Lung (tissue), 12 donors: Measurements from ENCODE around the gene STK24. TPM values are rescaled to one million over a fixed set of nuclear protein-coding genes. Genes with fewer than 3 reads are reported as not detected.

Experiments used
- ATAC-seq: fragments of 200-7000 bp; cut with Tn5 transposase; one replicate; pipeline ENCODE4 v1.9.1; 2020; ENCODE audit warnings: moderate number of reproducible peaks; ENCODE audit not compliant: insufficient read depth, low FRiP score
- DNase-seq, 3 donors: peaks; one replicate each; pipeline ENCODE4 v3.0.0-alpha.2; 2013 to 2017
- H3K27ac ChIP-seq, 2 donors: one replicate each; pipeline ENCODE4 v1.5.1; 2013; ENCODE audit warnings: mild to moderate bottlenecking in 2 of 2, moderate library complexity in 2 of 2, control low read depth in 1 of 2, inconsistent platforms in 1 of 2, low read depth in 1 of 2, low read length in 1 of 2
- H3K27me3 ChIP-seq, 3 donors: one replicate each; pipeline ENCODE4 v1.5.1; 2013; ENCODE audit warnings: low read length in 2 of 3; ENCODE audit not compliant: control insufficient read depth in 3 of 3, insufficient read depth in 3 of 3
- H3K36me3 ChIP-seq, 4 donors: one replicate each; pipeline ENCODE4 v1.5.1; 2013; ENCODE audit warnings: low read length in 4 of 4, mild to moderate bottlenecking in 1 of 4, moderate library complexity in 1 of 4; ENCODE audit not compliant: control insufficient read depth in 4 of 4, insufficient read depth in 4 of 4
- H3K4me1 ChIP-seq, 5 donors: one replicate each; pipeline ENCODE4 v1.5.1; 2013; ENCODE audit warnings: low read length in 5 of 5, mild to moderate bottlenecking in 2 of 5, moderate library complexity in 1 of 5; ENCODE audit not compliant: control insufficient read depth in 5 of 5, insufficient read depth in 5 of 5
- H3K4me3 ChIP-seq: one replicate; pipeline ENCODE4 v1.5.1; 2013; ENCODE audit warnings: mild to moderate bottlenecking, control low read depth, moderate library complexity
- H3K9ac ChIP-seq, 2 donors: one replicate each; pipeline ENCODE4 v1.5.1; 2013; ENCODE audit warnings: low read length in 2 of 2, control low read depth in 1 of 2; ENCODE audit not compliant: insufficient read depth in 1 of 2
- H3K9me3 ChIP-seq, 4 donors: one replicate each; pipeline ENCODE4 v1.5.1; 2013; ENCODE audit warnings: low read length in 3 of 4, mild to moderate bottlenecking in 1 of 4, moderate library complexity in 1 of 4; ENCODE audit not compliant: control insufficient read depth in 4 of 4, insufficient read depth in 3 of 4
- WGBS, 2 donors: extraction: QIAGEN DNeasy Blood & Tissue Kit; methylation state at CpG; one replicate each; pipeline ENCODE4 v1.1.7; 2013; 5-methylcytosine and 5-hydroxymethylcytosine counted together
- polyA plus RNA-seq, 2 donors: library from polyadenylated mRNA; stranded (reverse); fragments of 200-250 nt; gene quantifications; one replicate each; pipeline ENCODE4 v1.2.1, GENCODE V29; 2013
- total RNA-seq, 2 donors: library from RNA; depleted of rRNA in 1 of 2; stranded (reverse); fragments of >200 nt in 1 of 2; gene quantifications; one replicate each; pipeline ENCODE4 v1.2.1, GENCODE V29; 2014 to 2021
- TF ChIP-seq, protein P1 (sequence below): IDR thresholded peaks from 2 replicates; pipeline ENCODE4 v1.5.1; 2012; ENCODE audit warnings: mild to moderate bottlenecking; ENCODE audit errors: control extremely low read depth, extremely low read depth
- donor health status: control.
- donor health status: control.
- donor health status: Bipolar disorder and iron deficiency.
- donor health status: healthy.
- donor health status: DM: yes; HTN: yes; CAD: no.

The STK24 gene
- total and polyA plus RNA-seq, 4 donors: 38.0 to 102 (median 64.5) TPM

- no peaks in the 10 kb centered on the region for H3K9me3 ChIP-seq
- peaks cover 11 to 36% (median 22%) of the 10 kb centered on the region in 5 donors for H3K4me1 ChIP-seq
- DNase-seq (peak in 1 of 3 donors; percentile 39), ATAC-seq (no peak)
- no peak overlapping the region for H3K9ac ChIP-seq
- TF ChIP-seq, protein P1, sequence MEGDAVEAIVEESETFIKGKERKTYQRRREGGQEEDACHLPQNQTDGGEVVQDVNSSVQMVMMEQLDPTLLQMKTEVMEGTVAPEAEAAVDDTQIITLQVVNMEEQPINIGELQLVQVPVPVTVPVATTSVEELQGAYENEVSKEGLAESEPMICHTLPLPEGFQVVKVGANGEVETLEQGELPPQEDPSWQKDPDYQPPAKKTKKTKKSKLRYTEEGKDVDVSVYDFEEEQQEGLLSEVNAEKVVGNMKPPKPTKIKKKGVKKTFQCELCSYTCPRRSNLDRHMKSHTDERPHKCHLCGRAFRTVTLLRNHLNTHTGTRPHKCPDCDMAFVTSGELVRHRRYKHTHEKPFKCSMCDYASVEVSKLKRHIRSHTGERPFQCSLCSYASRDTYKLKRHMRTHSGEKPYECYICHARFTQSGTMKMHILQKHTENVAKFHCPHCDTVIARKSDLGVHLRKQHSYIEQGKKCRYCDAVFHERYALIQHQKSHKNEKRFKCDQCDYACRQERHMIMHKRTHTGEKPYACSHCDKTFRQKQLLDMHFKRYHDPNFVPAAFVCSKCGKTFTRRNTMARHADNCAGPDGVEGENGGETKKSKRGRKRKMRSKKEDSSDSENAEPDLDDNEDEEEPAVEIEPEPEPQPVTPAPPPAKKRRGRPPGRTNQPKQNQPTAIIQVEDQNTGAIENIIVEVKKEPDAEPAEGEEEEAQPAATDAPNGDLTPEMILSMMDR: no peak
- WGBS, 2 donors: 41 to 42% methylated on average over 6 of the region's 6 CpGs
- no peaks in the 10 kb centered on the region for H3K27me3 ChIP-seq
- H3K27ac ChIP-seq: no peak overlapping the region
- no peak overlapping the region for H3K4me3 ChIP-seq
- H3K36me3 ChIP-seq: no peaks in the 10 kb centered on the region
Observed at GRCh38 chr13:98563071-98563470, 13.8 kb downstream of the STK24 start.

DNA sequence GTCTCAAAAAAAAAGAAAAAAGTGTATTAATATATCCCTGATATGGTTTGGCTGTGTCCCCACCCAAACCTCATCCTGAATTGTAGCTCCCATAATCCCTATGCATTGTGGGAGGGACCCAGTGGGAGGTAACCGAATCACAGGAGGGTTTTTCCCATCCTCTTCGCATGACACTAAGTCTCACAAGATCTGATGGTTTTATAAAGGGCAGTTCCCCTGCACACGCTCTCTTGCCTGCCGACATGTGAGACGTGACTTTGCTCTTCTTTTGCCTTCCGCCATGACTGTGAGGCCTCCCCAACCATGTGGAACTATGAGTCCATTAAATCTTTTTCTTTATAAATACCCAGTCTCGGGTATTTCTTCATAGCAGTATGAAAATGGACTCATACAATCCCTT, 17.7 kb downstream of the STK24 start:
- TF ChIP-seq, protein P1: no peak
- Histone ChIP-seq H3K9me3 (no peaks in the 10 kb centered on the region), H3K36me3 (no peaks in the 10 kb centered on the region), H3K27ac (no peak overlapping the region), H3K9ac (no peak overlapping the region), H3K4me3 (no peak overlapping the region), H3K27me3 (no peaks in the 10 kb centered on the region), H3K4me1 (peaks cover 6 to 23% (median 13%) of the 10 kb centered on the region in 5 donors)
- no peak for DNase-seq
- ATAC-seq: no peak
- WGBS, 2 donors: 93 to 95% methylated on average over 7 of the region's 7 CpGs

GRCh38 chr13:98557937-98558792, 18.7 kb downstream of the STK24 start:
- H3K4me1 ChIP-seq: peaks cover 6 to 22% (median 11%) of the 10 kb centered on the region in 5 donors
- 61 to 68% methylated on average over 10 of the region's 10 CpGs for WGBS, 2 donors

More at GRCh38 chr13:98557937-98558792, 18.7 kb downstream of the STK24 start:
- Histone ChIP-seq H3K9ac (peak overlapping the region in 1 of 2 donors; percentile 39), H3K4me3 (no peak overlapping the region), H3K27me3 (no peaks in the 10 kb centered on the region), H3K9me3 (no peaks in the 10 kb centered on the region), H3K27ac (no peak overlapping the region), H3K36me3 (no peaks in the 10 kb centered on the region)
- DNase-seq: peak in 1 of 3 donors; percentile 61
- no peak for ATAC-seq
- TF ChIP-seq, protein P1: no peak
